KOPT-K1 (cell line): ENCODE results near the gene CXorf66.
"Not testable (repeated sequence)": the region's sequence is repeated elsewhere in the genome, so short reads cannot be mapped to it uniquely, and the experiment has no call there.

Experiments
- H3K27ac ChIP-seq: fragments of 200-600 bp; sonication (generic); 2 replicates; pipeline ENCODE4 v1.5.1; 2016; ENCODE audit warnings: antibody characterized with exemption, mild to moderate bottlenecking, low read depth, low read length; ENCODE audit not compliant: poor library complexity, severe bottlenecking
- H3K36me3 ChIP-seq: fragments of 200-600 bp; sonication (generic); 2 replicates; pipeline ENCODE4 v1.5.1; 2017; ENCODE audit warnings: antibody characterized with exemption, mild to moderate bottlenecking, low read length, moderate library complexity; ENCODE audit not compliant: insufficient read depth
- H3K9me3 ChIP-seq: fragments of 200-600 bp; sonication (generic); 2 replicates; pipeline ENCODE4 v1.5.1; 2017; ENCODE audit warnings: antibody characterized with exemption, low read length, mild to moderate bottlenecking; ENCODE audit not compliant: insufficient read depth, poor library complexity, severe bottlenecking

The CXorf66 gene

GRCh38 chrX:139932901-139933796, 32.2 kb downstream of the CXorf66 start, which contains the start of gene ATP11C:
TSS of gene ATP11C (minus strand) at chrX:139933053. CDS start at chrX:139932042, 1,011 bp downstream.
- no peaks in the 10 kb centered on the region for H3K36me3 ChIP-seq
- no peaks in the 10 kb centered on the region for H3K9me3 ChIP-seq
- H3K27ac ChIP-seq, result peak within 1 kb of the TSS; percentile 76

DNA sequence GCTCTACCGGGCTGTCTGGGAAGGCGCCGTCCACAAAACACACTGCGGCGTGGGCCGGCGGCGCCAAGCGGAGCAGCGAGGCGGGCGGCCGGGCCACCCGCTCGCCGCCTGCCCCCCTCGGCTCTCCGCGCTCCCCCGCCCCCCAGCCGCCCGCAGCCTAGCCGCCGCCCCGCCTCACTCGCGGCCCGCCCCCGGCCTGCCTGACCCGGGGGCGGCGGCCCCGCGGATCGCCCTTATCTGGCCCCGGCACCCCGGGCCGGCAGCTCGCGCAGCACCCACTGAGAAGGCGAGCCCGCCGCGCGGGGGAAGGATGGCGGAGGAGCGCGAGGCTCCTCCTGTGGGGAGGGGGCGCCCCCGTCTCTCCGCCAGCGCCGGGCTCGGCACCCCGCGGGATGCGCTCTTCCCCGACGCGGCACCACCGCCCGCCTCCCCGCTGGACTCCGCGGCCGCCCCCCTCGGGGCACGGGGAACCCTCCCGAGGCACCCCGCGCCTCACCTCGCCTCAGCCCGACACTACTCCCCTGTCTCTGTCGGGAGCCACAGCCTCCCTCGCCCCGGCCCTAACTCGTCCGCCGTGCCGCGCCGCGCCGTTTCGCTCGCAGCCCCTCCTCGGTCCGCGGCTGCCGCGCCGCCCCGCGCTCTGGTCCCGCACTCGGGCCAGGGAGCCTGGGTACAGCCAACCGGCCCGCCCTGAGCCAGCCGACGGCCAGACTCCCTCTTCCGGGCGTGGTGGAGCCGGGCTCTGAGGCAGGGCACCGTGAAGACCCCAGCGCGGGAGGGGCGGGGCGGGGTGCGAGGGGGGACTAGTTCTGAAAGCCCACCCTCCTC, 33.0 kb downstream of the CXorf66 start:
- peak overlapping the region; percentile 76 for H3K27ac ChIP-seq
- H3K9me3 ChIP-seq, result no peaks in the 10 kb centered on the region
- H3K36me3 ChIP-seq, result no peaks in the 10 kb centered on the region

GRCh38 chrX:139931646-139932072, 33.7 kb downstream of the CXorf66 start:
- H3K27ac ChIP-seq, result peak overlapping the region; percentile 76
- H3K9me3 ChIP-seq, result no peaks in the 10 kb centered on the region

GRCh38 chrX:139930916-139931645, 34.2 kb downstream of the CXorf66 start:
- no peaks in the 10 kb centered on the region for H3K36me3 ChIP-seq
- H3K9me3 ChIP-seq, result no peaks in the 10 kb centered on the region
- peak overlapping the region; percentile 76 for H3K27ac ChIP-seq

More at GRCh38 chrX:139931646-139932072, 33.7 kb downstream of the CXorf66 start:
- no peaks in the 10 kb centered on the region for H3K36me3 ChIP-seq

DNA sequence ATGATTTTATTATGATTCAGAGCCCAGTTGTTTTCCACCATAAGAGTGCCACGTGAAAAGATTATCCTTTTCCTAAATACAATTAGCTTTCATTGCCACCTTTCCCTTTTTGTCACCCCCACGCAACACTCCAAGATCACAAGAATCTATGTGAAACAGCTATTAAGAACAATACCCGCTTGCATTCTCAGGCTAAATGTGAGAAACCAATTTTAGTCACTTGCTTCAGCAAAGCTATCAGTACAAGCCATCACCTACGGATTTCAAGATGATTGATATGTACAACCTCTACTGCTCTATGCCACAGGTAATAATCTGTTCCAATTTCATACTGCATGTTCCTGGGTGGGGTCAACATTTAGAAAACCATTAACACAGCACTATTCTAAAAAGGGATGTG, 34.9 kb downstream of the CXorf66 start:
- no peaks in the 10 kb centered on the region for H3K9me3 ChIP-seq
- H3K27ac ChIP-seq, result no peak overlapping the region
- H3K36me3 ChIP-seq, result no peaks in the 10 kb centered on the region

- H3K27ac ChIP-seq, result no peak overlapping the region
- H3K36me3 ChIP-seq, result no peaks in the 10 kb centered on the region
- H3K9me3 ChIP-seq, result no peaks in the 10 kb centered on the region
Measured at GRCh38 chrX:139929876-139930275, 35.4 kb downstream of the CXorf66 start.

DNA sequence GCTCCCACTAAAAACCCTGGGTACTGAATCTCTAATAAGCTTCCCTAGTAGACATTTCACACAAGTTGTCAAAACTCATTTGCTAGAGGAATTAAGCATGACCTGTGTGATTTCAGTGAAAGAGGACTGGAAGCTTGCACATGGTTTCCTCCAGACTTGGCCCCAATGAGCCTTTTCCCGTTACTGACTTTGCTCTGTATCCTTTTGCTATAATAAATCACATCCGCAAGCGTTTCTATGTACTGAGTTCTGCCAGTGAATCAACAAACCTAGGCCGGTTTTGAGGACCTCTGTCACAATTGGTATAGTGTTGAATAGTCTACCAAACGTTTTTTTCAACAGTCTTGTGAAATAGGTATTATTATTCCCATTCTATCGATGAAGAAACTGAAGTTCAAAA, 40.6 kb downstream of the CXorf66 start:
- Histone ChIP-seq H3K9me3 (no peaks in the 10 kb centered on the region), H3K27ac (no peak overlapping the region), H3K36me3 (no peaks in the 10 kb centered on the region)

DNA sequence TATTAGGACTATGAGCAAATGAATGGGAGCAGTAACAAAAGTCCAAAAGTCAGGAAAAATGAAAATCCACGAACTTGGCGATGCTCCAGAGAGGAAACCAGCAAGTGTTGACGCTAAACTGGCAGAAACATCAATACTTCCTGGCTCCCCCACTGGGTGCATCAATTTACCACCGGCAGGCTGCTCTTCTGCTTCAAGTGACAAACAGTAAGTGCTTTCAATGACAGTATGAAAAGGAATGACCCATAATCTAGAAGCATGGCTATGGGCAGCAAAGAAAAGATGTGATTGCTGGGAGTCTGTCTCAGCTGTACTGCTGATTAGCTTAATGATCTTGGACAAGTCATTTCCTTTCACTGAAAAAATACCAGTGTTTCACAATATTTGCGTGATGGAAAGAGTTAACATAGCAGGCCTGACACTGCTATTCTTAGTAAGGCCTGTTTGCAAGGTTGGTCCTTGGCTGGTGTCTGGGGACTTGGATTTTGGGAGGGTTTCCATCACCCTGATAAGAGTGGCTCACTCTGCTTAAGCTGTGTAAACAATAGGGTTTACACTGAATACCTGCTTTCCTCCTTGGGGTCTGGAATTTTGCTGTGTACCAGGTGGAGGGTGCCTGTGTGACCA, 41.1 kb downstream of the CXorf66 start:
- no peaks in the 10 kb centered on the region for H3K36me3 ChIP-seq
- H3K27ac ChIP-seq, result no peak overlapping the region
- no peaks in the 10 kb centered on the region for H3K9me3 ChIP-seq

DNA sequence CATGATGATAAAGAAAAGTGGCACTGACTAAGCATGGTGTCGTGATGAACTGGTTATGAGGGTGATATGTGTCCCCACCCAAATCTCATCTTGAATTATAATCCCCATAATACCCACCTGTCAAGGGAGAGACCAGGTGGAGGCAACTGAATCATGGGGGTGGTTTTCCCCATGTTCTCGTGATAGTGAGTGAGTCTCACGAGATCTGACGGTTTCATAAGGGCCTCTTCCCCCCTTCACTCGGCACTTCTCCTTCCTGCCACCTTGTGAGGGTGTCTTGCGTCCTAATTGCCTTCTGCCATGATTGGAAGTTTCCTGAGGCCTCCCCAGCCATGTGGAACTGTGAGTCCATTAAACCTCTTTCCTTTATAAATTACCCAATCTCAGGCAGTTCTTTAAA, 44.2 kb downstream of the CXorf66 start:
- H3K36me3 ChIP-seq, H3K27ac ChIP-seq, H3K9me3 ChIP-seq: not testable (repeated sequence)

DNA sequence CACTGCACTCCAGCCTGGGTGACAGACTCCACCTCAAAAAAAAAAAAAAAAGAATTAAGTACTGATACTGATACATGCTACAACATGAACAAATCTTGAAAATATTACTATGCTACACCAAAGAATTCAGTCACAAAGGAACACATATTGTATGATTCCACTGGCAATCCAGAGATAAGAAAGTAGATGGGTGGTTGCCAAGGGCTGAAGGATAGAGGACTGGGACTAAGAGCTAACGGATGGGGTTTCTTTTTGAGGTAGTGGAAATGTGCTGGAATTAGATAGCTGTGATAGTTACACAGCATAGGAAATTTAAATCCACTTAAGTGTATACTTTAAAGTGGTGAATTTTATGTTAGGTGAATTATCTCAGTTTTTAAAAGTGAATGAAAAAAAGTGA, 45.0 kb downstream of the CXorf66 start:
- Histone ChIP-seq H3K27ac (no peak overlapping the region), H3K9me3 (no peaks in the 10 kb centered on the region), H3K36me3 (no peaks in the 10 kb centered on the region)

- Histone ChIP-seq H3K9me3 (no peaks in the 10 kb centered on the region), H3K27ac (no peak overlapping the region), H3K36me3 (no peaks in the 10 kb centered on the region)
Measured at GRCh38 chrX:139914421-139914820, 50.9 kb downstream of the CXorf66 start.

DNA sequence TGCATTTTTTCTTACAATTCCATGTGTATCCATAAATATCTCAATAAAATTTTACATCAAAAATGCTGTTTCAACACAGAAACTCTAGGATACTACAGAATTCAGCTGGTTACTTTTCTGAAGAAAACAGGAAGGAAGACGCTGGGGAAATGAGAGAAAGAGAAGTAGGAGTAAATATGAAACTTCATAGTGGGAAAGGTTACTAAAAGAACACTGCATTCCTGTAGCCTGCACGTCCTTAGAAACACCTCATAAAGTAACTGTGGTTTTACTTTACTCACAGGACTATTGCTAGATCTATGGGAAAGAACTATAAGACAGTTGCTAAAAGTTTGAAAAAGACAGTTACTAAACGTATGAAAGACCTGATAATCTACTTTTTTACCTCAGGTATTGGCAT, 55.6 kb downstream of the CXorf66 start:
- Histone ChIP-seq H3K27ac (no peak overlapping the region), H3K36me3 (no peaks in the 10 kb centered on the region), H3K9me3 (no peaks in the 10 kb centered on the region)

DNA sequence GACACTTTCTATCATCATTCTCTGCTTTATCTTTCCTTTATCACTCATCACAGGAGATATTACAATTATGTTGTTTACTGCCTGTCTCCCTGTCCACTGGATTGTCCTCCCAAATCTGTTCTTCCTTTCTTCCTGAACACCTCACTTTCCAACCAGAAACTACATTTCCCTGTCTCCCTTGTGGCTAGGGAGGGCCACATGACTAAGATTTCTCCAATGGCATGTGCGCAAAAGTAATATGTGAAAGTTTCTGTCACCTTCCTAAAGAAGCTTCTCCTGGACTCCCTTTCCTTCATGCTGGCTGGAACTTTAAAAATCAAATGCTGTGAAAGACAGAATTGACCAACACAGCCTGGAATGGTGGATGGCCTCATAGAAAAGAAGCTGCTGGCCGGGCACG, 58.2 kb downstream of the CXorf66 start:
- Histone ChIP-seq H3K27ac (no peak overlapping the region), H3K36me3 (no peaks in the 10 kb centered on the region), H3K9me3 (no peaks in the 10 kb centered on the region)

- Histone ChIP-seq H3K27ac (no peak overlapping the region), H3K36me3 (no peaks in the 10 kb centered on the region), H3K9me3 (no peaks in the 10 kb centered on the region)
Measured at GRCh38 chrX:139905743-139906142, 59.6 kb downstream of the CXorf66 start.
